Chondrocyte (in vitro differentiated cells): ENCODE results near the gene RIN1. TPM values are rescaled to one million over a fixed set of nuclear protein-coding genes. Genes with fewer than 3 reads are reported as not detected.
"Not testable (repeated sequence)": the region's sequence is repeated elsewhere in the genome, so short reads cannot be mapped to it uniquely, and the experiment has no call there.

Experiments used
- DNase-seq: peaks from one replicate; pipeline ENCODE4 v3.0.0; 2021; ENCODE audit warnings: mixed read lengths, low spot score
- H3K27ac Mint-ChIP-seq: one replicate; pipeline ENCODE4 v1.8.0; 2021; ENCODE audit warnings: mild to moderate bottlenecking, moderate library complexity, mixed read lengths; ENCODE audit not compliant: unreplicated experiment
- H3K27me3 Mint-ChIP-seq: 2 replicates; pipeline ENCODE4 v1.8.0; 2021; ENCODE audit warnings: low read depth, mixed read lengths
- H3K36me3 Mint-ChIP-seq: 2 replicates; pipeline ENCODE4 v1.8.0; 2021; ENCODE audit warnings: low read depth, mixed read lengths
- H3K4me1 Mint-ChIP-seq: 2 replicates; pipeline ENCODE4 v1.8.0; 2021; ENCODE audit warnings: low read depth, mild to moderate bottlenecking, mixed read lengths
- H3K4me3 Mint-ChIP-seq: one replicate; pipeline ENCODE4 v1.8.0; 2021; ENCODE audit warnings: mild to moderate bottlenecking, moderate library complexity, mixed read lengths; ENCODE audit not compliant: unreplicated experiment
- H3K9me3 Mint-ChIP-seq: 2 replicates; pipeline ENCODE4 v1.8.0; 2021; ENCODE audit warnings: low read depth, mixed read lengths
- total RNA-seq: library from RNA; stranded (reverse); gene quantifications from 3 replicates; pipeline ENCODE4 v1.2.1, GENCODE V29; 2021
- TF ChIP-seq, protein P1 (sequence below): fragments of 200-600 bp; sonication (generic); IDR thresholded peaks from 2 replicates; pipeline ENCODE4 v1.5.0; 2021; ENCODE audit warnings: antibody characterized with exemption, mild to moderate bottlenecking, moderate library complexity

RIN1 gene
- total RNA-seq, 1 donor from 2014 or later, result 7.1 TPM

GRCh38 chr11:66314186-66314501 lies 22.1 kb downstream of the RIN1 start:
- no peak for DNase-seq
- no peaks in the 10 kb centered on the region for H3K27me3 Mint-ChIP-seq
- H3K4me1 Mint-ChIP-seq, result peaks cover 56% of the 10 kb centered on the region
- TF ChIP-seq, protein P1, sequence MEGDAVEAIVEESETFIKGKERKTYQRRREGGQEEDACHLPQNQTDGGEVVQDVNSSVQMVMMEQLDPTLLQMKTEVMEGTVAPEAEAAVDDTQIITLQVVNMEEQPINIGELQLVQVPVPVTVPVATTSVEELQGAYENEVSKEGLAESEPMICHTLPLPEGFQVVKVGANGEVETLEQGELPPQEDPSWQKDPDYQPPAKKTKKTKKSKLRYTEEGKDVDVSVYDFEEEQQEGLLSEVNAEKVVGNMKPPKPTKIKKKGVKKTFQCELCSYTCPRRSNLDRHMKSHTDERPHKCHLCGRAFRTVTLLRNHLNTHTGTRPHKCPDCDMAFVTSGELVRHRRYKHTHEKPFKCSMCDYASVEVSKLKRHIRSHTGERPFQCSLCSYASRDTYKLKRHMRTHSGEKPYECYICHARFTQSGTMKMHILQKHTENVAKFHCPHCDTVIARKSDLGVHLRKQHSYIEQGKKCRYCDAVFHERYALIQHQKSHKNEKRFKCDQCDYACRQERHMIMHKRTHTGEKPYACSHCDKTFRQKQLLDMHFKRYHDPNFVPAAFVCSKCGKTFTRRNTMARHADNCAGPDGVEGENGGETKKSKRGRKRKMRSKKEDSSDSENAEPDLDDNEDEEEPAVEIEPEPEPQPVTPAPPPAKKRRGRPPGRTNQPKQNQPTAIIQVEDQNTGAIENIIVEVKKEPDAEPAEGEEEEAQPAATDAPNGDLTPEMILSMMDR, result no peak
- peak overlapping the region; percentile 85 for H3K4me3 Mint-ChIP-seq
- H3K9me3 Mint-ChIP-seq, result no peaks in the 10 kb centered on the region
- peak overlapping the region; percentile 99 for H3K27ac Mint-ChIP-seq
- H3K36me3 Mint-ChIP-seq, result no peaks in the 10 kb centered on the region

DNA sequence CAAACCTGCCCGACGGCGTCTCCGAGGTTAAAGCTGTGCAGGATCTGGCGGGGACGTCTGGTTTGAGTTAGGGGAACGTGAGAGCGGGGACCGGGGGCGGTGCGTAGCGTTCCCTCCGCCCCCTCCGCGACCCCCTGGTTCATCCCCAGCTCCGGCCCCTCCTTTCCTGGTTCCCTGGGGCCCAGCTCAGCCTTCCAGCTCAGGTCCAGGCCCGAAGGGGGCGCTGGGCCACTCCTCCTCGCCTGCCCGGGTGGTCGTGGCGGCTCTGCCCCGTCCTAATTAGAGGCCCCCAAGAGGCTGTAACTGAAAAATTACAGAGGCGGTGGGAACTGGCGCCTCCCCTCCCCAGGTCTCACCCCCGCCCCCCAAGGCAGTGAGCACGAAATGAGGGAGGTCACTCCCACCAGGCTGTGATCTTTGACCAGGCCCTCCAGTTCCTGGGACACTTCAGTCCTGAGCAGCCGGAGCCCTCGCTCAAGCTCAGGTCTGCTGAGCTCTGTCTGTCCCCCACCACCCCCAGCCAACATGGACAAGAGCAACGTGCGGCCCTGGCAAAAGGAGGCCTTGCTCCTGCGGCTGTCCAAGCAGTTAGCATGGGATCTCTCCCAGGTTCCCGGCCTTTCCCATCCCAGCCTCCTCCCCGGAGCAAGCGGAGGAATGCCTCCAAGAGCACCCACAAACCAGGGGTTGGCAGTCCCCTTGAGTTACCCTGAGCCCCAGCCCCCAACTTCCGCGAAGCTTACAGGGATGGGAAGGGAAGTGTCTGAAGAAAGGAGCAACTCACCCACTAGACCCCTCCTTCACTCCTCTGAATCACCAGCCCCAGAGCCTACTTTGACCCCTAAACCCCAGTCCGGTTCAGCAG lies 22.7 kb downstream of the RIN1 start:
- Mint-ChIP-seq H3K36me3 (no peaks in the 10 kb centered on the region), H3K27me3 (no peaks in the 10 kb centered on the region), H3K27ac (peak overlapping the region; percentile 99), H3K9me3 (no peaks in the 10 kb centered on the region), H3K4me3 (peak overlapping the region; percentile 85), H3K4me1 (peaks cover 50% of the 10 kb centered on the region)
- DNase-seq, result no peak
- TF ChIP-seq, protein P1, result peak; percentile 76

DNA sequence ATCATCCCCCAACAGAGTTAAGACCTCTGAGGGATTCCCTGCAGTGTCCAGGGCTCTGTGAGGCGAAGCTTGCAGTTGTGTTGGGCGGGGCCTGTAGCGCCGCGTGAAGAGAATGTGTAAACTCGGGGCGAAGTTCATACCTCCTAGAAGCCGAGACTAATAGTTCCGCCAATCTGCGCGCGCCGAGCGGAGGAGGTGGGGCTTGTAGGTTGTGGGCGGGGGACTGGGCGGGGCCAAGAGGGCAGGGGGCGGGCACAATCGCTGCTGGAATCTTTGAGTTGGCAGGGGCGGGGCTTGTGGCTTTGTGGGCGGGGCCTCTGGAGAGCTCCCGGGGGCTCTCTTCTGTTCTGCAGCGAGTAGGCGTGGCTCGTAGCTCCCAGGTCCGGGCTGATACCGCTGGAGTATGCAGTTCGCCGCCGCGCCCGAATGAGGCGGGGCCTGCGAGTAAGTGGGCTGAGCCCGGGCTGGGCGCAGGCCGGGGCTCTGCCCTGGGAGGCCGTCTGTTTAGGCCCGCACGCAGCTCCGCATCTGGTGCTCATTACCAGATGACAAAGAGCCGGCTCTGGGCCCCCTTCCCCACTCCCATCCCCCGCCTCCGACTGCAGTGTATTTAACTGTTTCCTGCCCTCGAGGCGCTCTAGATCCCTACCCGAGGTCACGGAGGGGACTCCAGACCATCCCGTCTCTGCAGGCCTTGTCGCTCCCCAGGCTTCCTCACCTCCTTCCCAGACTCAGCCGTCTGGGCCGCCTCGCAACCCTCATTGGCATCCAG lies 23.5 kb downstream of the RIN1 start:
- no peaks in the 10 kb centered on the region for H3K27me3 Mint-ChIP-seq
- peak overlapping the region; percentile 99 for H3K27ac Mint-ChIP-seq
- H3K36me3 Mint-ChIP-seq, result no peaks in the 10 kb centered on the region
- H3K9me3 Mint-ChIP-seq, result no peaks in the 10 kb centered on the region
- H3K4me3 Mint-ChIP-seq, result peak overlapping the region; percentile 85
- DNase-seq, result peak; percentile 99
- TF ChIP-seq, protein P1, result no peak
- H3K4me1 Mint-ChIP-seq, result peaks cover 42% of the 10 kb centered on the region

GRCh38 chr11:66311965-66312548 lies 24.2 kb downstream of the RIN1 start:
- no peak for DNase-seq
- no peaks in the 10 kb centered on the region for H3K36me3 Mint-ChIP-seq
- H3K27ac Mint-ChIP-seq, result peak overlapping the region; percentile 99
- H3K27me3 Mint-ChIP-seq, result no peaks in the 10 kb centered on the region
- TF ChIP-seq, protein P1, result peak; percentile 98
- H3K4me1 Mint-ChIP-seq, result peaks cover 35% of the 10 kb centered on the region
- H3K4me3 Mint-ChIP-seq, result peak overlapping the region; percentile 85
- H3K9me3 Mint-ChIP-seq, result no peaks in the 10 kb centered on the region

DNA sequence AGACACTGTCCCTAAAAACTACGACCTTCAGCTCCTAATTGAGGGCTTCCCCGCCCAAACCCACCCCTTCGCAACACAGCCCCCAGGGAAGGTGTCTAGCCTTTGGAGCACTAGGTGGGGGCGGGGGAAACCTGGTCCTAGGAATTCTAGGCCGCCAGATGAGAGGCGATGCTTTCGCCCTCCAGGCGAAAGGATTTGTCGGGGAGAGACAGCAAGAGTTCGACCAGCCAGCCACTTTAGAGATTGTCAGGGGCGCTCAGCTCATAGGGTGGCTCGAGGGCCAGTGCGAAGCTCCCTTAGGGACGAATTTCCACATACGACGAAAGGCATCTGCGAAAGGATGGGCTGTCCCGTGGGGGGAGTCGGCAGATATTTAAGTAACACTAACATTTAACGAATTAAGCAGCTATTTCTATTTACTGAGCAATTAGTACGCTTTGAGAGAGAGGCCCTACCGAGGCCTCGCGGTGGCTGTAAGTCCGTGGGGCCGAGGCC lies 24.7 kb downstream of the RIN1 start:
- Mint-ChIP-seq H3K4me1 (peaks cover 34% of the 10 kb centered on the region), H3K27ac (peak overlapping the region; percentile 99), H3K27me3 (no peaks in the 10 kb centered on the region), H3K36me3 (no peaks in the 10 kb centered on the region), H3K9me3 (no peaks in the 10 kb centered on the region), H3K4me3 (peak overlapping the region; percentile 85)
- no peak for DNase-seq
- TF ChIP-seq, protein P1, result no peak

GRCh38 chr11:66310803-66311440 lies 25.3 kb downstream of the RIN1 start:
- H3K36me3 Mint-ChIP-seq, H3K4me3 Mint-ChIP-seq, H3K27me3 Mint-ChIP-seq, DNase-seq, H3K27ac Mint-ChIP-seq, H3K9me3 Mint-ChIP-seq: not testable (repeated sequence)
- peaks cover 30% of the 10 kb centered on the region for H3K4me1 Mint-ChIP-seq
